Ovary (tissue), 9 donors: ENCODE data around the gene MTREX. TPM values are rescaled to one million over a fixed set of nuclear protein-coding genes. Genes with fewer than 3 reads are reported as not detected.

ENCODE experiments used
- DNase-seq, 5 donors: peaks; one replicate each; pipeline ENCODE4 v3.0.0-alpha.2; 2019 to 2020
- H3K27ac ChIP-seq, 2 donors: fragments of 200-600 bp; one replicate each; pipeline versions ENCODE4 v1.5.1 to v1.8.0; 2019 to 2022
- H3K27me3 ChIP-seq: fragments of 200-600 bp; one replicate; pipeline ENCODE4 v1.8.0; 2022
- H3K36me3 ChIP-seq: fragments of 200-600 bp; sonication (generic); one replicate; pipeline ENCODE4 v1.5.1; 2019
- H3K4me1 ChIP-seq: one replicate; pipeline ENCODE4 v1.8.1; 2013; ENCODE audit warnings: mild to moderate bottlenecking, moderate library complexity; ENCODE audit not compliant: insufficient read depth
- H3K4me3 ChIP-seq: fragments of 200-600 bp; sonication (generic); one replicate; pipeline ENCODE4 v1.5.1; 2017
- H3K9me3 ChIP-seq, 2 donors: fragments of 200-600 bp in 1 of 2; sonication (generic) in 1 of 2; one replicate each; pipeline versions ENCODE4 v1.5.1 to v1.8.1; 2013 to 2019; ENCODE audit warnings: mild to moderate bottlenecking in 1 of 2, moderate library complexity in 1 of 2
- CTCF ChIP-seq, 3 donors: fragments of 450-650 bp in 2 of 3; fragments of 200-600 bp in 1 of 3; IDR thresholded peaks; one replicate each; pipeline versions ENCODE4 v1.5.1 to v1.8.0; 2016 to 2022; ENCODE audit warnings: antibody characterized with exemption in 3 of 3, mild to moderate bottlenecking in 1 of 3
- EP300 ChIP-seq: sonication (generic); formaldehyde crosslinking; IDR thresholded peaks from one replicate; pipeline ENCODE4 v1.6.1; 2017; ENCODE audit warnings: antibody characterized with exemption
- POLR2A ChIP-seq: fragments of 450-650 bp; IDR thresholded peaks from one replicate; pipeline ENCODE4 v1.6.1; 2017; ENCODE audit warnings: antibody characterized with exemption, mild to moderate bottlenecking, moderate library complexity
- WGBS, 3 donors: extraction: QIAGEN DNeasy Blood & Tissue Kit in 1 of 3; methylation state at CpG; one replicate each; pipeline versions ENCODE4 v1.1.5 to v1.1.7; 2013 to 2017; 5-methylcytosine and 5-hydroxymethylcytosine counted together
- intact Hi-C, 4 donors: fragments of 100-400 bp; cut with DNase I; formaldehyde crosslinking; loops; one replicate each; pipeline versions ENCODE4 v1.11.0 to v1.15.1; 2022 to 2023
- polyA plus RNA-seq, 2 donors: library from polyadenylated mRNA; stranded (reverse); fragments of 200-250 nt in 1 of 2; fragments of 350-450 nt in 1 of 2; fragmentation: Illumina TruSeq in 1 of 2; extraction: RNeasy Lipid Tissue Mini Kit (QIAGEN cat#74804) in 1 of 2; gene quantifications; one replicate each; pipeline ENCODE4 v1.2.3, GENCODE V29; 2013 to 2014
- total RNA-seq, 7 donors: library from RNA; depleted of rRNA in 2 of 7; stranded (reverse); fragments of >200 nt in 2 of 7; fragmentation: NEBNext Ultra II Directional in 3 of 7; extraction: Animal tissue kit (Norgen Biotek cat#: 25700) in 3 of 7; gene quantifications; one replicate each; pipeline versions ENCODE4 v1.1.0 to v1.2.4, GENCODE V29; 2016 to 2023
- donor health status: DM: no; HTN: no; CAD: no; lungs with moderate emphysema.
- donor health status: DM: no; HTN: no; CAD: no.
- donor health status: Bipolar disorder and iron deficiency.
- donor health status: DM: yes; HTN: yes; CAD: no.
- donor health status: DM: no; HTN: no; CAD: no.
- donor health status: DM: yes; HTN: yes; CAD: no.

The MTREX gene
- total and polyA plus RNA-seq, 9 donors: 24.3 to 65.3 (median 62.1) TPM

- WGBS, 3 donors: 29 to 35% (median 29%) methylated on average over 4 of the region's 4 CpGs
- H3K27ac ChIP-seq: no peak overlapping the region
- peak in 2 of 5 donors; percentile 15 to 23 for DNase-seq
Observed at GRCh38 chr5:55303238-55303690, 4.5 kb upstream of the MTREX start.

GRCh38 chr5:55304584-55304983 is 3.2 kb upstream of the MTREX start:
- peaks cover 5% of the 10 kb centered on the region for H3K4me1 ChIP-seq
- H3K4me3 ChIP-seq: no peak overlapping the region
- intact Hi-C loops: no loop called here
- DNase-seq: no peak
- no peak overlapping the region for H3K27ac ChIP-seq
- TF ChIP-seq CTCF (IDR thresholded peaks at IDR 0.05) (no peak), EP300 (no peak), POLR2A (no peak)
- H3K27me3 ChIP-seq: no peaks in the 10 kb centered on the region
- 83 to 90% (median 83%) methylated on average over 6 of the region's 6 CpGs for WGBS, 3 donors
- H3K36me3 ChIP-seq: no peaks in the 10 kb centered on the region
- H3K9me3 ChIP-seq: no peaks in the 10 kb centered on the region

More at GRCh38 chr5:55303238-55303690, 4.5 kb upstream of the MTREX start:
- Histone ChIP-seq H3K4me3 (no peak overlapping the region), H3K4me1 (peaks cover 5% of the 10 kb centered on the region), H3K27me3 (no peaks in the 10 kb centered on the region), H3K9me3 (no peaks in the 10 kb centered on the region), H3K36me3 (no peaks in the 10 kb centered on the region)
- no peak for TF ChIP-seq EP300
- TF ChIP-seq CTCF (IDR thresholded peaks at IDR 0.05): no peak
- no peak for TF ChIP-seq POLR2A
- intact Hi-C loops: no loop called here

- peaks cover 5% of the 10 kb centered on the region for H3K4me1 ChIP-seq
- H3K36me3 ChIP-seq: no peaks in the 10 kb centered on the region
- TF ChIP-seq POLR2A (no peak), EP300 (no peak), CTCF (IDR thresholded peaks at IDR 0.05) (no peak)
- intact Hi-C loops: no loop called here
- no peaks in the 10 kb centered on the region for H3K27me3 ChIP-seq
- H3K9me3 ChIP-seq: no peaks in the 10 kb centered on the region
- no peak overlapping the region for H3K4me3 ChIP-seq
- 66 to 75% (median 69%) methylated on average over 4 of the region's 4 CpGs for WGBS, 3 donors
- DNase-seq: no peak
- no peak overlapping the region for H3K27ac ChIP-seq
Observed at GRCh38 chr5:55305345-55305744, 2.4 kb upstream of the MTREX start.

- Histone ChIP-seq H3K4me1 (peaks cover 5% of the 10 kb centered on the region), H3K4me3 (peak overlapping the region; percentile 62), H3K9me3 (no peaks in the 10 kb centered on the region), H3K27ac (peak overlapping the region; percentile 90 to 96), H3K36me3 (no peaks in the 10 kb centered on the region), H3K27me3 (no peaks in the 10 kb centered on the region)
- intact Hi-C loops: no loop called here
- no peak for TF ChIP-seq CTCF (IDR thresholded peaks at IDR 0.05)
- TF ChIP-seq EP300: no peak
- TF ChIP-seq POLR2A: no peak
- DNase-seq: no peak
- 1 to 3% (median 3%) methylated on average over 12 of the region's 12 CpGs for WGBS, 3 donors
Observed at GRCh38 chr5:55306641-55307382, 977 bp upstream of the MTREX start.
